Middle frontal gyrus (tissue), 1 donor: Measurements from ENCODE around the gene TOR2A.

Experiments used
- DNase-seq: peaks from one replicate; pipeline ENCODE4 v3.0.0-alpha.2; 2015; ENCODE audit warnings: low spot score; ENCODE audit errors: extremely low spot score

The TOR2A gene

GRCh38 chr9:127744398-127745110 lies 9.5 kb upstream of the TOR2A start:
- DNase-seq: no peak

DNA sequence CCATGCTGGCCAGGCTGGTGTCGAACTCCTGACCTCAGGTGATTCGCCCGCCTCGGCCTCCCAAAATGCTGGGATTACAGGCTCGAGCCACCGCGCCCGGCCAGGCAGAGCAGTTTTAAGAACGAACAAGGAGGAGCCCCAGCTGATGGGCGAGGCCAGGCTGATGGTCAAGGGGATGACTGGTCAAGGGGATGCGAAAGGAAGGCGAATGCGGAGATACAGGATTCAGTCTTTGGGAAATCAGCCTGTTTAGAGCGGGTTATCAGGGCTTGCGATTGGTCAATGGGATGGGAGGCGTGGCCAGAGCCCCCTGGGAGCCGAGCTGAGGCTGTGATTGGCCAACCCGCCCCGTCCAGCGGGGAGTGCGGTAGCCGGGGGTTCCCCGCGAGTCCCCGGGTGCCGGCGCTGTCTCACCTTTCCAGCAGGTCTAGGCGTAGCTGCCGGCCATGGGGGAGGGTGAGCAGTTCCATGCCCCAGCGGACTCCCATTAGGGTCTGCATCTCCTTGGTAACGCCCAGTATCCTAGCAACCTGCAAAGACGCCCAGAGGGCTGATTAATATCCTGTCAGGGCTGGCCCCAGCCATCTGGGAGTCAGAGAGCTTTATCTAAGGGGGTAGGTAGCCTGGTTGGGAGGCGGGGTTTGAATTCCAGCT lies 7.5 kb upstream of the TOR2A start:
- DNase-seq: no peak

GRCh38 chr9:127741831-127742434 lies 6.8 kb upstream of the TOR2A start:
- peak; percentile 42 for DNase-seq

DNA sequence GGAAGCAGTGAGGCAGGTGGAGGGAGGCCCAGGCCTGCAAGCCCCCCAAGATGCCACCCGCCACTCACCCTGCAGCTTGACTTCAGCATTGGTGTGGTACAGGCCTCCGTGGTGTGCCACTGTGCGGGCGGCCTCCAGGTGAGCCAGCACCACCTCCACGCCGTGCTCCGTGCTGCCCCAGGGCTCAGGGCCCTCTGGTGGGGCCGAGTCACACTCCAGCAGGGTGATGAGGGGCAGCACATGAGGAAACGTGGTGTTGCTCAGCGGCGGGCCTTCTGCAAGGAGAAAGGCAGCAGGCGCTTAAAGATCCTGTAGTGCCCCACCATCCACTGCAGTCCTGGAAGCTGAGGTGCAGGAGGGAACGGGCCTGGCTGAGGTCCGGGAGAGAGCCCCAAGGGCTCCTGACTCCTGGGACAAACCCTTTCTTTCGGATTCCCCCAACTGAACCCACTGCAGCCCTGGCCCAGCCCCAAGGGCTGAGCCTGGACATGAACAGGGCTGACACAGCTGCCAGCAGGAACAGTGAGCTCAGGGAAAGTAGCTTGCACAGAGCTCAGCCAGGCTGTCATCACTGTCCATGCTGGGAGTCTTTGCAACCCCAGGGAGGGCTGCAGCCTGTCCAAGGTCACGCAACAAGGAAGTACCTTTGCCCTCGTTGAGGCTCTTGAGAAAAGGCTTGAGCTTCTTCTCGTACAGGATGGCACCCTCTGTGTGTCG lies 4.7 kb upstream of the TOR2A start:
- DNase-seq: no peak

GRCh38 chr9:127738666-127739065 lies 3.6 kb upstream of the TOR2A start:
- DNase-seq: no peak

DNA sequence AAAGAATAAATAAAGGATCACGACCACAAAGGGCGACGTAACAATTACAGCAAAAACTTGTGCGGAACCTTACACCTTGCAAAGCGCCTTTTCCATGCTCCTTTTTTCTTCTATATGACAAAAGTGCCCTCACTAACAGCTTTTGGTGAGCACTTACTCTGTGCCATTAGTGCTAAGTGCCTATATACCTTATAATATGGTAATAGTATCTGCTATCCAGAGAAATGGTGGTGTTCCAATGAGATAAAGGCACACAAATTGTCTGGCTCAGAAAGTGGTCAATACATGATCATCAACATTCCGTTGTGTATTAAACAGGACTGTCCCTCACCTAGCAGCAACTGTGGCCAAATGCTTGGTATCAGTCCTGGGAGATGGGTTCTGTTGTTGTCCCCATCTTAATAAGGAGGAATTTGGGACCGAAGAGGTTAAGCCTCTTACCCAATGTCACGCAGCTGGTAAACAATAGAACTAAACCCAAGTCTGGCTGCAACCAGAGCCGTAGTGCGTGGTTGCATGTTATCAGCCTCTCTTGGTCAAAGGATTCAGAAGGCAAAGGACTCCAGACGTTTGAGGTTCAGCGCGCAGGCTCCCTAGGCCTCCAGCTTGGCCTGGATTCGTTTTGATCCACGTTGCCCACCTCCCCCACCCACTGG lies 564 bp upstream of the TOR2A start:
- DNase-seq: no peak

DNA sequence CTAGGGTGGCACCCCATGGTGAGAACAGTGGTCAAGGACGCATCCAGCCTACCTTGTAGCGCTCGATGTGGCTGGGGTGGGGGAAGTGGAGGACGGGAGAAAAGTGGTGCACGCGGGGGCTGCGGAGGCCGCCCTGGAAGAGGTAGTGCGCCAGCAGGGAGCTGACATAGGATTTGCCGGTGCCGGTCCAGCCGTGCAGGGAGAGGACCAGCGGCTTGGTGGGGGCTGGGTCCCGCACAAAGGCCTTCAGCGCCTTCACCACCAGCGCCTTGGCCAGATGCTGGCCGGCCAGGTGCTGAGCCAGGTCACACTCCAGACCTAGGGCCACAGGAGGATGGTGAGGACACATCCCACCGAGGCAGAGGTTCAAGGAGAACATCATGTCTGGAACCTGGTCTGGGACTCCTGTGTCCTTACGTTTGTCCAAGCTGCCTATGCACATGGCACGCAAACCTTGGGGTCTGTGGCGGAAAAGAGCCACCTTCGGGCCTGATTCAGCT lies 797 bp downstream of the TOR2A start:
- no peak for DNase-seq

GRCh38 chr9:127733614-127734013 lies 1.5 kb downstream of the TOR2A start:
- no peak for DNase-seq

GRCh38 chr9:127732444-127732843 lies 2.6 kb downstream of the TOR2A start:
- DNase-seq: no peak

DNA sequence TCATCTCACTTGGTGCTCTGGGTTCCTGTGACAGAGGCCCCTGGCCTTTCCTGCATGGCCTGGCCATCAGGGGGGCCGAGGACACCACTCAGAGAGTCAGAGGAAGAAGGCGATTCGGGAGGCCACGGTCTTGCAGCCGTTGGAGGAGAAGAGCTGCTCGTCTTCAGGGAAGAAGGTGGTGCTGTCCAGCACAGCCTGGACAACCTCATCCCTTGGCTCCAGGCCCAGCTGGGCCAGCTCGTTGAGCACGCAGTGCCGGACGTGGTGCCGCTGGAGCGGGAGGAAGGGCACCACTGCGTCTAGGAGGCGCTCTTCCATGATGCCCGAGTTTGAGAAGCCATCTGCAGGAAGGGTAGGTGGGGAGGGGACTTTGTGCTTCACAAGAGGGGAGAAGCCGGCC lies 3.2 kb downstream of the TOR2A start:
- no peak for DNase-seq

DNA sequence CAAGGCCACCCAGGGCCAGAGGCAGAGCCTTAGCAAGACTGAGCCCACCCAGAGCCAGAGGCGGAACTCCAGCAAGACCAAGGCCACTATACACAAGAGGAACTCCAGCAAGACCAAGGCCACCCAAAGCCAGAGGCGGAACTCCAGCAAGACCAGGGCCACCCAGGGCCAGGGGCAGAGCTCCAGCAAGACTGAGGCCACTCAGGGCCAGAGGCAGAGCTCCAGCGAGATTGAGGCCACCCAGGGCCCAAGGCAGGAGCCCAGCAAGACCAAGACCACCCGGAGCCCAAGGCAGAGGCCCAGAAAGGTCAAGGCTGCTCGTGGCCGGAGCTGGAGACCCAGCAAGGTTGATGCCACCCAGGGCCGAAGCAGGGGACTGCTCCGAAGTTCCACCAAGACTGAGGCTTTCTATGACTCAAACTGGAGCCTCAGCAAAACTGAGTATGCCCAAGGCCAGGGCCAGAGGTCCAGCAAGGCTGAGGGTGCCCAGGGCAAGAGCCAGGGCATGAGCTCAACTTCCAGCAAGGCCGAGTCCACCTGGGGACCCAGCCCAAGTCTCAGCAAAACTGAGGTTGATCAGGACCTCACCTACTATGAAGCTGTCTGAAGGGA lies 4.2 kb downstream of the TOR2A start:
- no peak for DNase-seq

DNA sequence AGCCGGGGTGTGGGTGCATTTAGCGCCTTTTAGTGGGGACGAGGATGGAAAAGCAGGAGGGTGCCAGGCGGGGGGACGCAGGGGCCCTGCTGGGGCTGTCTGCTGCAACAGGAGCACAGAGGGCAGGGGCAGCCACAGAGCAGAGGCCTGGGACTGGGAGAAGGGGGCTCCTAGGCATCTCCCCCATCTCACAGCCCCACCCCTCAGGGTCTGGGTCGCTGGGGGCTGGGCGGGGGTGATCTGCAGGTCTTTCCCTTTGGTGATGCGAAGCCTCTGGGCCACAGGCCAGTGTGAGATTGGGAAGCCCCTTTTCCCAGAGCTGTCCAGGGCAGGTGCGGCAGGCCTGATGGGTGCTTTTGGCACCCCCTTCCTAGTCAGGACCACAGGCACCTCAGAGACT lies 4.8 kb downstream of the TOR2A start:
- no peak for DNase-seq

- DNase-seq: no peak
Measured at GRCh38 chr9:127729522-127730256, 5.4 kb downstream of the TOR2A start.

- no peak for DNase-seq
Measured at GRCh38 chr9:127728808-127729207, 6.3 kb downstream of the TOR2A start.

DNA sequence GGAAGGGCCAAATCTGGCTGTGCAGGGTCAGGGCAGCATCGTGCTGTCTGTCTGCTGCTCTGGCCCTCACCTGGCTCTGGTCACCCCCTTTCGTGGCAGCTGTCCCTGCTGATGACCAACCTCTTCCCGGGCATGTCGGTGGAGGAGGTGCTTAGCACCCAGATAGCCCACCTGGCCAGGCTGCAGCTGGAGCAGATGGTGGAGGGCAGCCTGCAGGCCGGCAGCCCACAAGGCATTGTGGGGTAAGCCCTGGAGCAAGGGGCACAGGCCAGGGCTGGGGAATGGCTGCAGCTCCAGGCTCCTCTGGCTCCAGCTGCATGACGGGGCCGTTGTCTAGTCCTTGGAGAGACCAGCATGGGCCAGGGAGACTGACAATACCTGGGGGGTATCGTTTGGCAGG lies 8.2 kb downstream of the TOR2A start:
- no peak for DNase-seq

DNA sequence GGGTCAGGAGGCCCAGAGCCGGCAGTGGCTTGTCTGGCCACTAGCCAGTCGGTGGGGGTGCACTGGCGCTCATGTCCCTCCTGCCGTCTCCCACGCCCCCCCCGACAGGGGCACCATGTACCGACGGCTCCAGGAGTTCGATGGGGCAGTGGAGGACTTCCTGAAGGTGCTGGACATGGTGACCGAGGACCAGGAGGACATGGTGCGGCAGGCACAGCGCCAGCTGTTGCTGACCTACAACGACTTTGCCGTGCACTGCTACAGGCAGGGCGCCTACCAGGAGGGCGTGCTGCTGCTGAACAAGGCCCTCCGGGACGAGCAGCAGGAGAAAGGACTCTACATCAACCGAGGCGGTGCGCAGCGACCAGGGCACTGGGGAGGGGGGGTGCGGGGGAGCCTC lies 11.1 kb downstream of the TOR2A start:
- no peak for DNase-seq

DNA sequence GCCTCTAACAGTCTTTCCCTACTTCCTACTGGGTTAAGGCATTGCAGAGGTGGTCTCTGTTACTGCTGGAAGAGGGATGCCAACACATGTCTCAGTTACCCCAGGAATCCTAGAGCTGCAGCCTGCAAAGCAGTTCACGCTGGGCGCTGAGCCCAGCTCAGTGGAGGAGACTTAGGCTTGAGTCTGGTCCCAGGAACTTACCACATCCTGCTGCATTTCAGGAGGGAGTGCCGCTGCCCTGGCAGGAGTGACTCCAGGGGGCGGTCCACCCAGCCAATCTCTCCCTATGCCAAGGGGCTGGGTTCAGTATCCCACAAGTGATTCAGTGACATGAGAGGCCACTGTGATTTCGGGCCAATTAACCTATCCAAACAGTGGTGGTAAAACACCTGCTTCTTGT lies 11.7 kb downstream of the TOR2A start:
- DNase-seq: no peak

DNA sequence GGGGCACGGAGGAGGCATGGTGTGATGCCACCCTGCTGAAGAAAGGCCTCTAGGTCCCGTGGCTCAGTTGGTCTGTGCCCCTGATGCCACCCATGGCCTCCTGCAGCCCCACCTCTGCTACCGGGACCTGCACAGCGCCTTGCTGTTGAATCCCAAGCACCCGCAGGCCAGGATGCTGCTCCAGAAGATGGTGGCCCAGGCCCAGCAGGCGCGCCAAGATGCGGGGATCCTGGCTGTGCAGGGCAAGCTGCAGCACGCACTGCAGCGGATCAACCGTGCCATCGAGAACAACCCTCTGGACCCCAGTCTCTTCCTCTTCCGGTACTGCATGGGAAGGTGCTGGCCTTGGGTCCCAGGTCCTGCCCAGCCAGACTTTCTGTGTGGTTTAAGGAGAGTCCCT lies 12.1 kb downstream of the TOR2A start:
- DNase-seq: no peak

DNA sequence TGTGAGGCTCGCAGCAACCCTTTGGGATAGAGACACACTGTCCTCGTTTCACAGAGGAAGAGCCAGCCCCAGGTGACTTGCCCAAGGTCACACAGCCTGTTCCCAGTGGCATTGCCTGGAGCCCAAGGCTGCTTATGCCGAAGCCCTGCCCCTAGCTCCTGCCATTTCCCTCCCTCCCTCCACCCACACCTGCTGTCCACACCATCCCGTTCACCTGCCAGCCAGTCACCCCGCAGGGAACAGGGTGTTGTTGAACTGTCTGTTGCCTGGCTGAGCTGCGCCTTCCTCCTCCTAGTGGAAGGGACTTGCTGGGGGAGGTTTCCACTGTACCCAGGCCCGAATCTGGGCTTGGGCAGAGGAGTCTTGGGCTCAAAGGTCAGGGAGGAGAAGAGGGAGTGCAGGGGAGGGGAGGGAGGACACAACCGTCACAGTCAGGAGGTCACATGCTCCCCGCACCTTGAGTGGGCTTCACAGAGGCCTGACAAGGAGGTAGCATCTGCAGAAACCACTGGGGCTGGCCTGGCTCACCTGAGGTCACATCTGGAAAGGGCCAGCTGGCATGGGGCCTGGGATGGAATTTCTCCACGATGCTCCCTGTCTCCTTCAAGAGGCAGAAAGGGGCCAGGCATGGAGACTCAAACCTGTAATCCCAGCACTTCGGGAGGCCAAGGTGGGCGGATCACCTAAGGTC lies 12.9 kb downstream of the TOR2A start:
- DNase-seq: no peak

- DNase-seq: no peak
Measured at GRCh38 chr9:127721391-127721821, 13.7 kb downstream of the TOR2A start.
